ENCODE results near the gene INTS4.

The INTS4 gene

GRCh38 chr11:77842441-77843121, 151.9 kb downstream of the INTS4 start:
- H3K4me3 ChIP-seq (ENCODE audit: low read depth, low read length) = no peak overlapping the region
- TF ChIP-seq ZNF140 (tag by site-specific recombination; IDR thresholded peaks at IDR 0.05) (no peak), YY2 (tag by site-specific recombination; IDR thresholded peaks at IDR 0.05) (no peak), WT1 (tag by site-specific recombination; IDR thresholded peaks at IDR 0.05) (no peak), KLF7 (tag by site-specific recombination; IDR thresholded peaks at IDR 0.05; ENCODE audit: borderline replicate concordance) (no peak), ZNF639 (tag by site-specific recombination; IDR thresholded peaks at IDR 0.05) (no peak), ZFP3 (tag by site-specific recombination; IDR thresholded peaks at IDR 0.05; ENCODE audit: low read depth) (no peak), MYNN (tag by site-specific recombination; IDR thresholded peaks at IDR 0.05; ENCODE audit: borderline replicate concordance) (no peak), ZBTB21 (tag by site-specific recombination; IDR thresholded peaks at IDR 0.05) (no peak), ZNF777 (tag by site-specific recombination; IDR thresholded peaks at IDR 0.05; ENCODE audit: borderline replicate concordance) (no peak), ZBTB6 (tag by site-specific recombination; IDR thresholded peaks at IDR 0.05) (no peak), ZNF157 (tag by site-specific recombination; IDR thresholded peaks at IDR 0.05) (no peak), PRDM10 (tag by site-specific recombination; IDR thresholded peaks at IDR 0.05) (no peak), TSHZ1 (tag by site-specific recombination; IDR thresholded peaks at IDR 0.05; ENCODE audit: borderline replicate concordance) (no peak), ZNF148 (tag by site-specific recombination; IDR thresholded peaks at IDR 0.05; ENCODE audit: borderline replicate concordance) (no peak), ZNF398 (tag by site-specific recombination; IDR thresholded peaks at IDR 0.05) (no peak)
- no peak overlapping the region for H3K27ac ChIP-seq (ENCODE audit: extremely low read depth, low read depth, low read length)
- peaks cover 0 to 34% of the 10 kb centered on the region in 2 experiments; a peak in 1 of 3 replicates for H3K36me3 ChIP-seq (ENCODE audit: control insufficient read depth in 2 of 2, insufficient read depth in 1 of 2, low read length in 2 of 2)
- no peaks in the 10 kb centered on the region for H3K9me3 ChIP-seq (ENCODE audit: control insufficient read depth, insufficient read depth, low read depth, low read length)
- H3K4me1 ChIP-seq (ENCODE audit: control insufficient read depth, insufficient read depth, low read length) = no peaks in the 10 kb centered on the region
- CTCF ChIA-PET = no interaction called here
- POLR2A ChIA-PET = no interaction called here
